ENCODE data around the gene RPS5.
"Not testable (repeated sequence)": the region's sequence is repeated elsewhere in the genome, so short reads cannot be mapped to it uniquely, and the experiment has no call there.

RPS5 gene

DNA sequence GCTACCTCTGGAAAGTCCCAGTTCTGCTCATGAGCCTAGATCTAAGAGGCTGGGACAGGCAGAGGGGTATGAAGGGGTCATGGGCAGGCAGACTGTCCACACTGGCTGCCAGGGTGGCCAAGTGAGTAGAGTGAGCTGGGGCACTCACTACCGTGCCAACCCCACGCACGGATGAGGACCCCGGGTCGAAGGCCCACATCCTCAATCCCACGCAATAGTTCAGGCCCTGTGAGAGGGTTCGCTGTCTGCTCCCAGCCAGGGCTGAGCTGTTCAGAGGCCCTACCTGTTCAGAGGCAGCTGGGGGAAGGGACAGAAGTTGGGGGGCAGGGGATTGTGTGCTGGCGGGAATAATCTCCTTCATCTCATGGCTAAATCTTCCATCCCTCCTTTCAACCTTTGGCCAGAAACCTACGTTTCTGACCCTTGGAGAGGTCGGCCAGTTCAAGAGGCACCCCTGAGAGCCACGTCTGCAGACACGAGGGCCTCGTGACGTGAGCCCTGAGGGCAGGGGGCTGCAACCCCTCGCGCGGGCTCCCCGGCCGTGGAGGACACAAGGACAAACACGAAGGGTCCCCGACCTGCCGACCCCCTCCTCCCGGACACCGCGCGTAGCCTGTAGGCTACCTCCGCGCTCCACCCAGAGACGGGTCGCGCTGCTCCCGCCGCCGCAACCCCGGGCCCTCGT lies 1.0 kb upstream of the RPS5 start:
- no peak for DNase-seq (ENCODE audit: low read depth)

DNA sequence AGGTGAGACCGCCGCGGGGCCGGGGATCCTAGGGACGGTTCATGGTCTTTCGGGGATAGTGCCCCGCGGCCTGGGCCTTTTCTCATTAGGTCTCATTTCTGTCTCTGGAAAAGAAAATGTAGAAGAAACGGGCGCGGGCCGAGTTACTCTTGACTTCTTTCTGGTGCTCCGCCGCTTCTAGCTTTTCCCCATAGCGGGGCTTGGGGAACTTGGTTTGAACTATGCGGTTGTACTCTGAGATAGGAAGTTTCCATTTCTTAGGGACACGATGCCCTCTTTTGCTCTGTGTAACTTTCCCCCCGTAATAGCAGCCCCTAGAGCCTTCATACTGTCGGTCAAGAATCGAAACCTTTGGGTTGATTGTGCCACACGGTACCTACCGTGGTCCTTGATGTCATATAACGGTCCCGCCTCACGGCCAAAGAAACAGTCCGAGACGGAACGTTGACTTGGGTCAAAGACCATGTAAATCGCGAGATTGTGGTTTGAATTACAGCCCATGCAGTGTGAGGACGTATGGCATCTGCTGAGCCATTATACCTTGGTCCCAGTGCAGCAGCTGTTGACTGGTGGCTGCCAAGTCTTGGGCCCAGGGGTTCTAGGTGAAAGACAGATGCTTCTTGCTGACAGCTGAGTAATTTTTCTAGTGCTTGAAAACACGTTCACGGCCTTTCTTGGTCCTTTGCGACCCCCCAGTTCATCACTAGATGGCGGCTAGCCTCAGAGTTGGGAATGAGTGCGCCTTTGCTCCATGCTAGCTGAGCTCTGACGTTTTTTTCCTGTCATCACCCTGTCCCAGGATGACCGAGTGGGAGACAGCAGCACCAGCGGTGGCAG lies 487 bp downstream of the RPS5 start:
- DNase-seq (ENCODE audit: low read depth) = no peak

DNA sequence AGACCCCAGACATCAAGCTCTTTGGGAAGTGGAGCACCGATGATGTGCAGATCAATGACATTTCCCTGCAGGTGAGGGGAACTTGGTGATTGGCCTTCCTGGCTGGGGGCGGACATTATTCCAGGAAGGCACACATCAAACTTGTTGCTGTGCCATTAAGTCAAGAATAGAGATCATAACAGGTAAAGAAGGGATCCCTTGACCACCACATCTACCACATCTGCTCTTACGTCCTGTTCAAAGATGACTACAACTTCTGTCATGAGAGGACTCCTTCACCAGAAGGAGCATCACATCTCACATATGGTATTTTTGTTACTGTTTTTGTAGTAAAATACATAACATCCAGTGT lies 1.1 kb downstream of the RPS5 start:
- no peak for DNase-seq (ENCODE audit: low read depth)

DNA sequence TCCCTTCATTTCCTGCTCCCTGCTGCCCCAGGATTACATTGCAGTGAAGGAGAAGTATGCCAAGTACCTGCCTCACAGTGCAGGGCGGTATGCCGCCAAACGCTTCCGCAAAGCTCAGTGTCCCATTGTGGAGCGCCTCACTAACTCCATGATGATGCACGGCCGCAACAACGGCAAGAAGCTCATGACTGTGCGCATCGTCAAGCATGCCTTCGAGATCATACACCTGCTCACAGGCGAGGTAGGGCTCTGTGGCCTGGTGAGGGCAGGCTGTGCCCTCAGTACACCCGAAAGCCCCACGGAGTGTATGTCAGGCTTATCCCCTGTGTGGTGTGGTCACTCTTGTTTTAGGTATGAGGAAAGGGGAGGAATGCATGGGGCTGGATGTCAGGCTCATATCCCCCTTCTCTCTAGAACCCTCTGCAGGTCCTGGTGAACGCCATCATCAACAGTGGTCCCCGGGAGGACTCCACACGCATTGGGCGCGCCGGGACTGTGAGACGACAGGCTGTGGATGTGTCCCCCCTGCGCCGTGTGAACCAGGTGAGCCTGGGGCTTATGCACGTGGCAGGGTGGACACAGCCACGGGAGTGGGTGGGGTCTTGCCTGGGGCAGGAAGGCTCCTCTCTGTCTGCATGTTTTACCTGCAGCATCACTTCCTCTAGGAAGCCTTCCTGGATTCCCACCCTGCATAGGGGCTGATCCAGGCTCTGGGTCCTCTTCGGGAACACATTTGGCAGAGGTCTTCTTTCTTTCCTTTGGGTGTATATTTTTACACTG lies 6.1 kb downstream of the RPS5 start:
- DNase-seq (ENCODE audit: low read depth) = no peak

DNA sequence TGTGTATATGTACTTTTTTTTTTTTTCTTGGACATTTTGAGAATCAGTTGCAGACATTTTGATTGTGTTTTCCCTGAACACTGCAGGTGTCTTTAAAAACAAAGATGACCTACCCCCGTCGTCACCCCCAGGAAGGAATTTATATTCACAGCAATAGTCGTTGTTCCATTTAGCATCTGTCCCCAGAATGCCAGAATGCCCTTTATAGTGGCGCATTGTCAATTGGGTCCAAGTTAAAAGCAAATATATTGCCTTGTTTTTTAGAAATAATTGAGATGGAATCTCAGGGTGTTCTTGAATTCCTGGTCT lies 6.6 kb downstream of the RPS5 start:
- DNase-seq (ENCODE audit: low read depth) = no peak

DNA sequence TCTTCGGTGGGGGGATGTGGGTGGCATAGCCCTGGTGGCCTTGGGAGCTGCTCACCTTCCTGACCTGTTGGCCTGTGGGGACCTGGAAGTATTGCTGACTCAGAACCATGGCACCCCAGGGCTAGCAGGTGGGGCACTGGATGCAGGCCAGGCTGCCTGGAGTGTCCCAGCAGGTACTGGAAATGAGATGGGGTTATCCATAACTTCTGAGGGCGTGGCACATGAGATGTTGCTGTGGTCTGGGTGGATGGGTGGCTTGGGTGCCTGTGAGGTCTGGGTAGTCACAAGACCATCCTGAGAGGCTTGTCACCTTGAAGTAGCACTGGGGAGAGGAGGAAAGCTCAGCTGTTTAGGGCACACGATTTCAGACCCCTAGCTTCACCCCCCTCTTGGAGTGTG lies 7.8 kb downstream of the RPS5 start:
- DNase-seq (ENCODE audit: low read depth) = no peak

DNA sequence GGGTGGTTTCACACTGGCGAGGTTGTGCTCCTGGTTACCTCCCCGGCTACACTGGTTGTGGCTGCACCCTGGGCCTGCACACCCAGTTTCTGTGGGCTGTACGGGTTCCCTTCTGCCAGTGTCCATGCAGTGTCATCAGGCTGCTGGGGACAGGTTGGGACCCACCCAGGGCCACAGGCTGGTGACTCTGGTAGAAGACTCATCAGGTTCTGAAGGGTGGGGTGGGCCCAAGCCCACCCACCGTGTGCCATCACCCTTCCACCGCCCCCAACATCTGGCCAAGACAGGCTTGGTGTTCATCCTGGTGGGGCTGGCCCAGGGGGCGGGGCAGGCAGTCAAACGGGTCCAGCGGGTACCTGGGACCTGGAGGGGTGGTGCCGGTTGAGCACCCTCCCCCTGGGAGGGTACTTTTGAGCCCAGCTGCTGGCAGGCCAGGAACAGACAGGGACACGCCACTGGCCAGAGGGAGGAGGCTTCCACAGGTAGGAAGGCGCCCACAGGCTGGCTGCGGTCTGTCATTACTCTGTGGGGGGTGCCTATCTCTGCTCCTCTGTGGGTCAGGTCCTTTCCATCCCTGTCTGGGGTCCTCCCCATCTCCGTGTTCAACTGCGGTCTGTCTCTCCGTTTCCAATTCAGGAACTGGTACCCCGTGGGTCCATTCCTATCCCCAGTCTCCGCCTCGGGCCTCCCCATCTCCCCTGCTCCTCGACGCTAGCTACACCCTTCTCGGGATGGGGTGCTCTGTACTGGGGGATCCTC lies 8.3 kb downstream of the RPS5 start, which contains the start of gene RNF225:
RNF225 (plus strand) TSS at position 437 of the 759 bp plus-strand sequence. CDS start 434 bp downstream, outside the sequence.
- no peak for DNase-seq (ENCODE audit: low read depth)

DNA sequence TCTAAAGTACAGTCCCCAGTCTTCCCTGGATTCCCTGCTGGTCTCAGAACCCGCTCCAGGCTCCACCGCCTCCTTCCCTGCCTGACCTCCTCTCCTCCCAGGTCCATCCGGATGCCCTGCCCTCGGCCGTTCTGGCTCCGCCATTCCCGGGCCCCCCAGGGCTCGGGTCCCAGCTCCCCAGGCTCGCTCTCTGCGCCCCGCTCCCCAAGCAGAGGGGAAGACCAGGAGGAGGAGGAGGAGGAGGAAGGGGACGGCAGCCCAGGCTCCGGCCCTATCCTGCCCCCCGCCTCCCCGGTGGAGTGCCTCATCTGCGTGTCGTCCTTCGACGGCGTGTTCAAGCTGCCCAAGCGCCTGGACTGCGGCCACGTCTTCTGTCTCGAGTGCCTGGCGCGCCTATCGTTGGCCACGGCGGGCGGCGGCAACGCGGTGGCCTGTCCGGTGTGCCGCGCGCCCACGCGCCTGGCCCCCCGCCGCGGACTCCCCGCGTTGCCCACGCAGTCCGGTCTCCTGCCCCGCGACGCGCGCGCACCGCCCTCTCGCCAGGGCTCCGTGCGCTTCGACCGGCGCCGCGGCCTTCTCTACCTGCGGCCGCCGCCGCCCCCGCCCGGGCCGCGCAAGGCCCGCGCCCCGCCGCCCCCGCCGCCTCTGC lies 9.0 kb downstream of the RPS5 start:
- DNase-seq (ENCODE audit: low read depth) = no peak

DNA sequence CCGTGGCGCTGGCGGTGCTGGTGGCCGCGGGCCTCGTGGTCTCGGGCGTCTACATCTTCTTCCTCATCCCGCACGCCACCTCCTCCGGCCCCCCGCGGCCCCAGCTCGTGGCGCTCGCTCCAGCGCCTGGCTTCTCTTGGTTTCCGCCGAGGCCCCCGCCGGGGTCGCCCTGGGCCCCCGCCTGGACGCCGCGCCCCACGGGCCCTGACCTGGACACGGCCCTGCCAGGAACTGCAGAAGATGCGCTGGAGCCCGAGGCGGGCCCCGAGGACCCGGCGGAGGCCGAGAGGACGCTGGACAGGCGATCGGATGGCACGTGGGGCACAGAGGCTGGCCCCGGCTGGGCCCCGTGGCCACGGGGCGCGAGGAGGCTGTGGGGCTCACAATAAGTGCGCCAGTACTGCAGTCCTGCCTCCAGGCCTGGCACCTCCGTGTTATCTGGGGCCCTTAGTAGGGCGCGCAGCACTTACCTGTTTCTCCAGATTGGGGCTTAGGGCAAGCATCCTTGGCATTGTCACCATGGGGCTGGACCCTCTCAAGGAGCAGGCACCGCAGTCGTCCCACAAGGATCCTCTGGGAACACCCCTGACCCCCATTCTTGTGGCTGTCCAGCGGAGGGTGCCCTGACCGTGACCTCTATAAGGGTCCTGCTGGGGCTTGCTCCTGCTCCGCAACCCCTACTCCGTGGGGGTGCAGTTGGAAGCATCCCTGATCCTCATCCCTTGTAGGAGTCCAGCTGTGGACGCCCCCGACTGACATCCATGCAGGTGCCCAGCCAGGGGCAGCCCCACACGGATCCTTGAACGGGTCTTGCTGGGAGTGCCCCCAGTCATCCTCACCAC lies 9.8 kb downstream of the RPS5 start:
- DNase-seq (ENCODE audit: low read depth) = no peak

DNA sequence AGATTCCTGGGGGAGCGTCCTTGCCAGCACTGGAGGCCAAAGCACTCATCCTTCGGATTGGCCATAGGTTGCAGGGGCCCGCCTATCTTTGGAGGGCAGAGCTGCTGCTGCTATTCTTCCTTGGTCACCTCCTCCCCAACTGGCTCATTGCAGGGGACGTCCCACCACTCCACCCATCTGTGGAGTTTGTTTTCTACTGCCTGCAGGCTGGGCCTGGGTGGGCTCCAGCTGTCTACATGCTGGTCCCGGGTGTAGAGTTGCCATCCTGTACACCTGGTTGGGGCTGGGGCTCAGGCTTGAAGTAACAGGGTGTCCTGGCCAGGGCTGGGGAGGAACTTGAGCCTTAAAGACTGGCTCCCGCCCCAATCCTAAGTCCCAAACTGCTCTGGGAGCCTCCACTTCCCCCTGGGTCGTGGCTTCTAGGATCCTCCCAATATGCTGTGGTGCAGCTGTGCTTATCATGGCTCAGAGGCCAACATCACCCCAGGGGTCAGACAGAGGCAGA lies 10.5 kb downstream of the RPS5 start:
- DNase-seq (ENCODE audit: low read depth) = no peak

DNA sequence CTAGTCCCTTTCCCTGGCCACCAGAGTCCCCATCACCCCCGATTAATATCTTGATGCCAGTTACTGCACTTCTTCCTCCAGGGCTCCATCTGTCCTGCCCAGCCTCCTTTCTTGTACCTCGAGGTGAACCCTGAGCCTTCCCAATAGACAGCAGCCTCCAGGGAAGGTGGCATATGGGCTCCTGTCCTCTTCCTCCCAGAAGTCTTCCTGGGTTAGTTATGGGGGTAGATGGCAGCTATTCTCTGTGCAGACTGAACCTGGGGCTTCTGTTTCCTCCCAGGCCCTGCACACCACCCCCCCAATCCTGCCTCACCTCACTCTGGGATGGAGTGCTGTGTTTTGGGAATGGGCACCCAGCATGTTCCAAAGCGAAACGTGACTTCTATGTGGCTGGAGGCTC lies 11.0 kb downstream of the RPS5 start:
- no peak for DNase-seq (ENCODE audit: low read depth)

DNA sequence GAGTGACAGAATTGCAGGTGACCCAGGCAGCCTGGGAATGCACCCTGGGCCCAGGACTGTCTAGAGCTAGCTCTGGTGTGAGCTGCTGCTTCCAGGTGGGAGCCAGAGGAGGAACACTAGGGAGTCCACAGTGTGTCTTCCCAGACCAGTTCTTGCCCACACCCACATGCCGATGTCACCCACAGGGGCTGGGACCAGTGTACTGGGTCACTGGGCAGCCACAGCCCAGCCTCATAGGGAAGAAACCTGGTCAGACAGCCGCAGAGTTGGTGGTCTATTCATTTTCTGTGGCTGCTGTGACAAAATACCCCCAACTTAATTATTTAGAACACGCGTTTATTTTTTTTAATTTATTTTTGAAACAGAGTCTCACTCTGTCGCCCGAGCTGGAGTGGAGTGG lies 11.5 kb downstream of the RPS5 start:
- DNase-seq (ENCODE audit: low read depth) = no peak

DNA sequence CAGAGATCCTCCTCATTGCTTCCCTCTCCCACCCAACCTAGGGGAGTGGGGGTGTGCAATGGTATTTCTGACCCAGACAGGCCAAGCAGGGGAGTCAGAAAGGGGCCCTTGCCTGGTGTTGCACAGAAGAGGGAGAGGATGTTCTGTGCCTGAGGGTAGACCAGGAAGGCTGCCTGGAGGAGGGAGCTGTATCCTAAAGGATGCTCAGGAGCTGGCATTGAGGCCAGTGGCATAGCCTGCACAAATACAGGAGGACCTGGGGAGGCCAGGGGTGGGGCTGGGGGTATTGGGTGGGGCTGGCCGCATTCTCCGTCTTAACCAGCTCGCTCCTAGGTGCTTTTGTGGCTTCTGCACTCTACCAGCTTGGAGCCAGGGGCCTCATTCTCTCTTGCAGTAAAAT lies 12.8 kb downstream of the RPS5 start:
- DNase-seq (ENCODE audit: low read depth) = no peak

DNA sequence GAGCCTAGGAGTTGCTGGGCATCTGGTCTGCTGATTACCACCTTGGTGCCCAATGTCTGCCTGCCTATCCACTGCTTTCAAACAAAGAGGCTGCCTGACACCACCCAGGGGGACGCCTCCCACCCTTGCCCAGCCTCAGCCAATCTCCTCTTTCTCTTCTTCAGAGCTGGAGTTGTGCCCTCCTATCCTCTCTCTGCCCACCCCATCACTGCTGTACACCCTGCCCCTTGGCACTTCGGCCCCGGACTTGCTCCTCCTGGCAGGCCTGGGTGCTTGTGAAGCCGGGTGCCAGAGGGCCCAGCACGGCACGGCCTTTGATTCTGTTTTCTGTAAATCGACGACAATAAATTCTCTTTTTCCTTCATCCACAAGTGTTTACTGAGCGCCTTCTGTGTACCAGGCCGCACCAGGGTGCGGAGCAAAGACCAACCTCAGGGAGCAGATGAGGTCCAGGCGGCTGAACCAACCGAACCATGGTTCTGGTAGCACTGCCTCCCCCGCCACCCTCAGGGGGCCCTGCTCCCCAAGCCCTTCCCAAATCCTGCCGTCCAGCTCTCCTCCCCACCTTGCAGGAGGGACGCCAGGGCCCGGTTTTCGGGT lies 13.3 kb downstream of the RPS5 start:
- DNase-seq (ENCODE audit: low read depth) = no peak

DNA sequence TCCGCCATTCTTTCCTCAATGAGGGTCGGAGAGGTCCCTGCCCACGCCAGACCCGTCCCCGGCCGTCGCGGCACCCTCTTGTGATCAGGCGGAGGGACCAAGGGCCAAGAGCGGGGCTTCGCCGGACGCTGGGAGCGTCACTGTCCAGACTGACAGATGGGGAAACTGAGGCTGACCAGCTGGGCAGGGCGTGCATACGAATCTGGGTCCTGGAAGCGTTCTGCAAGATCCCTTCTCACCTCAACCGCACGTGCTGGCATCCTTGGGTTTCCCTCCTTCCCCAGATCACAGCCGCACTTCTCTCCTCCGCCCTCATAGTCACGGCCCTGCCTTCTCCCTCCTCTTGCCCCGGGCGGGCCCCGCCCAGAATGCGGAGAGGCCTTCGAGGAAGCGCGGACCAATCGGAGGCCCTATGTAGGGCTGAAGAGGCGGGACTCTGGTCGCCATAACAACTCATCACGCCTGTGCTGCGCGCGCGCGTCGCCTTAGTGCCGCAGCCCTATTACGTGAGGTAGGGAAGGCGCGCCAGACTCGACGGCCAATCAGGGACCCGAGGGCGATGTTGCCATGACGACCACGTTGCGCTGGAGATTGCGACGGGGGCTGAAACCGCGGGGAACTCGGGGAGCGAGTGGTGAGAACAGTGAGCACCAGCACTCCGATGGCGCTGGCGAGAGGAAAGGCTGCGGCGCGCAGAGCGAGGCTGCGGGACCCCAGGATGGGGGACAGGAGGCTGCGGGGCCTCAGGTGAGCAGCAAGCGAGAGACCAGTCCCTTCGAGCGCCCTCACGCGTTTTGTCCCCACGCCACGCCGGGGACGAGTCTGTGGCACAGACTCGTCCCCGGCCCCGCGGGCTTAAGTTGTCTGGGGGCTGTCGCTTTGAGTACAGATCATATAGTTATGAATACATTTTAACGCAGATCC lies 14.1 kb downstream of the RPS5 start:
- DNase-seq (ENCODE audit: low read depth) = peak; percentile 99

DNA sequence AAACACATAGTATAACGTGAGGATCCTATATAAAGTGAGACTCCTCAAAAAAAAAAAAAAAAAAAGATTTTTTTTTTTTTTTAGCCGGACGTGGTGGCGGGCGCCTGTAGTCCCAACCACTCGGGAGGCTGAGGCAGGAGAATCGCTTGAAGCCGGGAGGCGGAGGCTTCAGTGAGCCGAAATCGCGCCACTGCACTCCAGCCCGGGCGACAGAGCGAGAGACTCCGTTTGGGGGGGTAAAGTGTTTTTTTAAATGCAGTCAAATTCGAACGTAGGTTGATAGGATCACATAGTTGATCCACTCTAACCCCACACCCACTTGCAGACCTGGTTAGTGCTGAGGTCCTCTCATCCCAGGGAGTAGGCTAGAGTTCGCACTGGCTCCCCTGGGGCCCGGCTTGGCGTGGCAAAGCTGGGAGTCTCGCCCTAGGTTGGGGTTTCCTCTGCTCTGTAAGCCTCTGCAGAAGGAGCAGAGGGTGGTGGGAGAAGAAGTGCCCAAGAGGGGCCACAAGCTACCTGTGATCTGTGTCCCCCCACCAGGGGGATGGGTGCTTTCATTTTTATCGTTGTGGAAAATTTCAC lies 14.9 kb downstream of the RPS5 start:
- no peak for DNase-seq (ENCODE audit: low read depth)

DNA sequence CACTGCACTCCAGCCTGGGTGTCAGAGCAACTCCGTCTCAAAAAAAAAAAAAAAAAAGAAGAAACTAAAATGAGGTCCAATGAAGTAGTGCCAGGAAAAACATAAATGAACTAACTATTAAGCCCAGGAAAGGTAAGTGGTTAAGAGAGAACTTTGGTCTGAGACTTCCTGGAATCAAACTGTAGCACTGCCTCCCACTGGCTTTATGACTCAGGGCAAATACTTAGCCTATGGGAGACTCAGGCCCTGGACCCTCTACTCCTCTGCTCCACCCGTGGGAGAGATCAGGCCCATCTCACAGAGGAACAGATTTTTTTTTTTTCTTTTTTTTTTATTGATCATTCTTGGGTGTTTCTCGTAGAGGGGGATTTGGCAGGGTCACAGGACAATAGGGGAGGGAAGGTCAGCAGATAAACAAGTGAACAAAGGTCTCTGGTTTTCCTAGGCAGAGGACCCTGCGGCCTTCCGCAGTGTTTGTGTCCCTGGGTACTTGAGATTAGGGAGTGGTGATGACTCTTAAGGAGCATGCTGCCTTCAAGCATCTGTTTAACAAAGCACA lies 16.9 kb downstream of the RPS5 start:
- not testable (repeated sequence) for DNase-seq (ENCODE audit: low read depth)

Measured in stimulated activated CD4-positive, alpha-beta T cell treated with anti-CD3 and anti-CD28 coated beads, Interleukin-2, amount 100 ng/mL, for 4 hours (primary cell).